Heart left ventricle (tissue), 13 donors: ENCODE measurements around the gene OR4E1.
"Not testable (repeated sequence)": the region's sequence is repeated elsewhere in the genome, so short reads cannot be mapped to it uniquely, and the experiment has no call there.

Experiments used
- CTCF ChIP-seq, 12 donors: fragments of 200-600 bp; sonication (generic) in 4 of 12; IDR thresholded peaks; one replicate each; pipeline versions ENCODE4 v1.5.0 to v1.8.0; 2018 to 2022; ENCODE audit warnings: antibody characterized with exemption in 12 of 12, mild to moderate bottlenecking in 5 of 12
- POLR2A ChIP-seq, 2 donors: fragments of 450-650 bp; IDR thresholded peaks; one replicate each; pipeline ENCODE4 v1.6.1; 2017; ENCODE audit warnings: antibody characterized with exemption in 2 of 2, mild to moderate bottlenecking in 2 of 2, moderate library complexity in 2 of 2
- donor health status: ischemic (EF 13 %, LVEDD 7.1; RV severe dilation, severe dysfunction).
- donor health status: DM: no; HTN: yes; CAD: no.
- donor health status: DM: no; HTN: no; CAD: no.
- donor health status: ischemic (EF 25% LVEDD 6.9; RV normal size, moderate dysfunction).
- donor health status: ischemic (EF 25% LVEDD 5.7; RV mildly dilated, moderate dysfunction).
- donor health status: ischemic (EF 35%, LVEDD 5.7; RV mildly dilated, moderate dysfunction).
- donor health status: nonischemic (EF 11% LVEDD 7.7; RV severe dilation, severe dysfunction).
- donor health status: DM: yes; HTN: yes; CAD: no.
- donor health status: PGD.
- donor health status: ischemic (EF 29% LVEDD 5.4; RV normal size, mild dysfunction).
- donor health status: nonischemic (EF 23%, LVEDD 6.1; RV moderate dilation, normal function).

- TF ChIP-seq POLR2A, CTCF (IDR thresholded peaks at IDR 0.05): not testable (repeated sequence)
Observed at GRCh38 chr14:21698538-21698937, 24.9 kb upstream of the OR4E1 start.
